Dedifferentiated amniotic fluid mesenchymal stem cell (primary cell): ENCODE data around the gene NCBP3.
"Not testable (repeated sequence)": the region's sequence is repeated elsewhere in the genome, so short reads cannot be mapped to it uniquely, and the experiment has no call there.

ENCODE experiments used
- DNase-seq: peaks from one replicate; pipeline ENCODE4 v3.0.0-alpha.2; 2016; ENCODE audit errors: extremely low spot score

The NCBP3 gene

DNA sequence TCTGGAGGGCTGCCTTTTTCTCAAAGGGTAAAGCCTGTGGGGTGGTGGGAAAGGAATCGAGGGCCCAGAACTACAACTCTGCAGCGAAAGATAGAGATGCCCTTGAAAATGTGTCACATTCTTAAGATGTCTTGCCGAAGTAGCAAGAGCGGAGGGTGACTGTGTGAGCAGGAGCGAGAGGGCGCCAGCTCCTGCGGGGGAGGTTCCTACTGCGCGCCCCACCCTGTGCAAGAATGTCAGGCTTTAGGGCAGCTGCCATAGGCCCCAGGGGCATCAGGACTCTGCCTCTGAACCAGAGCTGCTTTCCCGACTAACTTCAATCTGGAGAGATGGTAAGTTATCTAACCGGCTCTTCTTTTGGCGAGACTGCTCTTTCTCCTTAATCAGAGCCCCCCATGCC lies 33.3 kb downstream of the NCBP3 start:
- DNase-seq, result no peak

DNA sequence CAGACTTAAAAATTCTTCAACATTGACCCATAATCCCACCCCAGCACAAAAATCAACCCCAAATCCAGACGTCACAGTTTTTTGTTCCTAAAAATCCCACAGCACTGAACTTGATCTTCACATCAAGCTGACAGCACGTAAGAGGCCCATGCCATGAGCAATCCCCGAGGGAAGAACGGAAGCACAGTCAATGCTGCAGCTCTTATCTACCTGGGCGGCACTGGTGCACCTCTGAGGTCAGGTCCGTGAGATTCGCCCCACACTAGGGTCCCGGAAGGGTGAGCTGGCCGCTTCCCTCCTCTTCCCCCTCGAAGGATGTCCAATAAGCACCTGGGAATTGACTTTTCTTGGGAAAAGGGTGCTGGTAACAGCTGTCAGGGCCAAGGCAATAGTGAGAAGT lies 33.8 kb downstream of the NCBP3 start:
- no peak for DNase-seq

DNA sequence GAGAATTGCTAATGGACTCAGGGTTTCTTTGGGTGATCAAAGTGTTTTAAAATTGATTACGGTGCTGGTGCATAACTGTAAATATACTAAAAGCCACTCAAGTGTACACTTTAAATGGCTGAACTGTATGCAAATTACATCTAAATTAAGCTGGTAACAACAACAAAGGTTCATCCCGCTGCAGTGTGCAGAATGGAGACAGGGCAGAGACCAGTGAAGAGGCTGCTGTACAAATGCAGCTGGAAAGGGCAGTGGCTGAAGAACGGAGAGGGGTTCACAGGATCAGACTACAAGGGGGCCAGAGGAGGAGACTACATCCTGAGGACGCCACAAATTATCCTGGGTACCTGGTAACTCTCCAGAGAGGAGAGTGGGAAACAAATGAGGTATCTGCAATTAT lies 36.0 kb downstream of the NCBP3 start:
- DNase-seq, result no peak

DNA sequence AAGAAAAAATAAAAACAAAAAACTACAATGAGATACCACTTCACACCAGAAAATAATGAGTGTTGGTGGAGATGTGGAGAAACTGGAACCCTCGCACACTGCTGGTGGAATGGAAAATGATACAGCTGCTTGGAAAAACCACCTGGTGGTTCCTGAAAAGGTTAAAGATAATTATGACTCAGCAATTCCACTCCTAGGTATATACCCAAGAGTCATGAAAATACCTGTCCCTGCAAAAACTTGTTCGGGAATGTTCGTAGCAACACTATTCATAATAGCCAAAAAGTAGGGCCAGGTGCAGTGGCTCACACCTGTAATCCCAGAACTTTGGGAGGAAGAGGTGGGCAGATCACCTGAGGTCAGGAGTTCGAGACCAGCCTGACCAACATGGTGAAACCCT lies 36.9 kb downstream of the NCBP3 start:
- DNase-seq, result no peak

DNA sequence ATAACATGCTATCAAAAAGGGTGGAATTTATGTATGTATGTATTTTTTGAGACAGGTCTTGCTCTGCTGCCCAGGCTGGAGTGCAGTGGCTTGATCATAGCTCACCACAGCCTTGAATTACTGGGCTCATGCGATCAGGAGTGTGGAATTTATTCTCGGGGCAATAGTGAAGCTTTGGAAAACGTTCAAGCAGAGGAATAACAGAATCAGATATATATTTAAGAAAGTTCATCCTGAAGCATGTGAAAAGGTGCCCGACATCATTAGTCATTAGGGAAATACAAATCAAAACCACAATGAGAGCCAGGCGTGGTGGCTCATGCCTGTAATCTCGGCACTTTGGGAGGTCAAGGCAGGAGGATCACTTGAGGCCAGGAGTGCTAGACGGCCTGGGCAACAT lies 37.3 kb downstream of the NCBP3 start:
- no peak for DNase-seq

DNA sequence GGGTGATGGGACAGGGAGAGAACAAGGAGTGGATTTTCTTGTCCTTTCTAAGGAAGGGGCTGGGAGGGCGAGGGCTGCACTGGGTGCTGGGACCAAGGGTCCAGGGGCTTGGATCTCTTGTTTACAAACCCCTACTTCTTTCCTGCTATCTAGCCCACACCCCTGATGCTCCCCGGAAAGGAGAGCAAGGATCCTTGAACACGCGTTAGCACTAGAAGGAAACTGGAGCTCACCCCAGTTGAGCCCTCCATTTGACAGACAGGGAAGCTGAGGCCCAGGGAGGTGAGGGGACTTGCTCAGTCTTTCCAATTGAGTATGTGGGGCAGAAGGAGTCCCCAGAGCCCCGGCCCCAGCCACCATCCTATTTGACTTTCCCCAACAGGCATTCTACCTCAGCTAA lies 40.5 kb downstream of the NCBP3 start:
- DNase-seq, result no peak

DNA sequence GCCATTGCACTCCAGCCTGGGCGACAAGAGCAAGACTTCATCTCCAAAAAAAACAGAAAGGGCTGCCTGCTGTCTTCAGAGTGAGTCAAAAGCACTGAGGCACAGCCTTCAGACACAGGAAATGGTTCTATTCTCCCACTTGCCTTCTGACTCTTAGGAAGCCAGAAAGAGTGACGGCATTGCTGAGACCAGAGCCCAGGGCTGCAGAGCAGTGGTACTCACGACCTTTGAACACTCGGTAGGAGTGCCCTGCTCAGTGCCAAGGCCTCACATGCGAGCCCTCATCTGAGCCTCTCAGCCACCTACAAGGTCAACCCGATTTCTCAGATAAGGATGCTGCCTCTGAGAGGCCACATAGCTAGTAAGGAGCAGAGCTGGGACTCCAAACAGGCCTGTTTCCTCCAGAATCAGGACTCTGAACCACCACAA lies 41.5 kb downstream of the NCBP3 start:
- no peak for DNase-seq

DNA sequence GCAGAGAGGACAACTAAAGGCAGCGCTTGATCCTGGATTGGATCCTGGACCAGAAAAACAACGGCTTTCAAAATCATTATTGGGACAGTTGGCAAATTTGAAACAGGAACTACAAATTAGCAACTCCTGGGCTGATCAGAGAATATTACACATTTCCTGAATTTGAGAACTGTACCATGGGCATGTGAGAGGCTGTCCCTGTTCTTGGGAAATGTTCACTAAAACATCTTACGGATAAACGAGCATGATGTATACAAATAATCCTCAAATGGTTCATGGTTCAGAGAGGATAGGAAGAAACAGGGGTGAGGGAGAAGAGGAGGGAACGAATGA lies 42.8 kb downstream of the NCBP3 start:
- DNase-seq, result no peak

DNA sequence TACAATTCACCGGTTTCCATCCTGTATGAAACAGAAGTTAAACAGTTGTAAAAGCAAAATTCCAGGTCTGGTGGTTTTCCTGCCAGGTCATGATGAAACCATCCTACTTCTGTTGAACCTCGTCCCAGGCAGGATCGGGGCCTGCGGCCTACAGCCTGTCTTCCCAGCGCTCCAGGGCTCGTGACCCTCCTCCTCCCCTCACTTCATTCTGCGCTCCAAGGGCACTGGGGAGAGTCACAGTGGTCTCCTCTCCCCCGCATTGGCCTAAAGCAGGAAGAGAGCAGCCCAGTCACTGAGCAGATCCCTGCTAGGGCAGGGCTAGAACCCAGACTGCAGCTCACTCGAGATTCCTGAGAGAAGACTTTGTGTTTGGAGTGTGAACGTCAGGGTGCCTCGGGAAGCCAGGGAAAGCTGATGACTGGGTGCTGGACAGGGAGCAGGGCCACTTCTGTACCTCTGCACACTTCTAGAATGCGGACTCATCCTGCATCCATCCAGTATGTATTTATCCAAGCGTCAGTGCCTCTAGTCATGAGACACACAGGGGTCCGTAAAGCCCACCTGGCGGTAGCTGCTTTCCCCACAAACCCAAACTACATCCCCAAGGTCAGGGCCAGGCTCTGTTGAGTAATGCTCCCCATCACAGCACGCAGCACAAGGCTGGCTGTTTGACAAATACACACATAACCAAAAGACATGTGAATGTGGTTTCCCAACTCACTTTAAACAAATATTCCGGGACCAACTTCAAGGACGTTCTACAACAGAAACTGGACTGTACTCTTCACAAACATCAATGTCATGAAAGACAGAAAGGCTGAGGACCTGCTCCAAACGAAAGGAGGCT lies 43.4 kb downstream of the NCBP3 start:
- DNase-seq, result peak; percentile 47

DNA sequence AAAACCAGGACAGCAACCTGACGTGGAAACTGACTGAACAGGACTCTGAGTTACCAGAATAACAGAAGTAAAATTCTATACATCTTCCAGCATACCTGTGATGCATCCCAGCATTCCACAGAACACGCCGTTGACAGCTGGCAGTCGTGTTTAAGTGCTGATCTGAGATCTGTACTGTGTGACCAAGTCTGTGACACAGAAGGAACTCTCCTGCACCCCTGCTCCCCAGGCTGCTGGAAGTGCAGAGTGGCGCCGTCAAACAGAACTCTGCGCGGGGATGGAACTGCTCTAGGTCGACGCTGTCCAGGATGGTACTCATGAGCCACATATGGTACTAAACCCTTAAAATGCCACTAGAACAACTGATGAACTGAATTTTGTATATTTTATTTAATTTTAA lies 44.3 kb downstream of the NCBP3 start:
- DNase-seq, result no peak

DNA sequence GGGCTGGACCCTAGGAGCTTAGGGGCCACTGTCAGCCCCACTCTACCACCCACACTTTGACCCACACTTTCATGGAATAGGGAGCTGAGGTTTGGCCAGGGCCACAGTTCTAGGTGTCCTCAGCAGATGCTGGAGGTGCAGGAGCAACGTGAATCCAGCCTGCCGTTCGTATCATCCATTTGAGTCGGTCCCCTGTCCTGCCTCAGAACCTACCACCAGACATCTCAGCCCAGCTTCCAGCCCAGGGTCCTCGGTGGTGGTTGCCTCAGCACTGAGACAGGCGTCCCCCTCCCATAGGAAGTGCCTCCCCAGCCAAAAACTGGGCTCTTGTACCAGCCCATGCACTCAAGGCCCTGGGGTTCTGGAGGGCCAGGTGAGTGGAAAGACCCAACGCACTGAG lies 44.7 kb downstream of the NCBP3 start:
- no peak for DNase-seq

DNA sequence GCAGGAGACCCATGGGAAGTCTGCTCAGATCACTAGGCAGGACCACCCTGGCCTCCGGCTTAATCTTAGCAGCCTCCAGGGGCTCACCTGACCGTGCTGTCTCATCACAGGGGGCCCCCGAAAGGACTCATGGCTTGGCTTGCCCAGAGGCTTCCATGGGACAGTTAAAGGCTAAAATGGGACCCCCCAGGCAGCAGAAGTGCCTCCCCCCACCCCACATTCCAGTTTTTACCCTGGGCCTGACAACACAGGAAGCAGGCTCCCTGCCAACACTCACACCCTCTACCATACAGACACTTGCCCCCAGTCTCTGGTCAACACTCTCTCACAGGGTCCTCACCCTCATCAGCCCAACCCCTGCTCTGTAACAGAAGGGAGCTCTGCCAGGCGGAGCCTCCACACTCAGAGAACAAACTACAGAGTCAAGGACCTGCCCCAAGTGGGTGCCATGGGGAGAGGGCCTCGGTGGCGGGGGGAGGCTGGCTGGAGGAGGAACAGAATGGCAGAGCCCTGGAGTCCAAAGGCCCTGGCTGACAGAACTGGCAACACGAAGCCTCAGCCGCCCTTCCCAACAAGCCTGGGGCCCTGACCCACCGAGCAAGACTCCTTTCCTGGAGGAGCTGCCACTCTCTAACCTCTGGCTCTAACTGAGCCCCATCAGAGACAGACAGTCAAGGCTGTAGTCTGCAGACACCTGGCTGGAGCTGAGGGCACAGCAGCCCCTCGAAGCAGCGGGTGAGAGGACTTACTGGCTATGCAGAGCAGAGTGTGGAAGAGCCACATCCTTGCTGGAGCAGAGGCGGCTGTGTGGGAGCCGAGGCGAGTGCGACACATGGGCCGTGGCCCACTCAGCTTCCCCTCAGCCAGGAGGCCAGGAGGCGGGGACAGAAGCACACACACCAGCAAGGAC lies 45.4 kb downstream of the NCBP3 start, which contains the start of gene ITGAE:
Gene ITGAE, minus strand, starts transcription at position 827 of the 910 bp plus-strand sequence. Its CDS starts 44 bp downstream, at position 783.
- no peak for DNase-seq

DNA sequence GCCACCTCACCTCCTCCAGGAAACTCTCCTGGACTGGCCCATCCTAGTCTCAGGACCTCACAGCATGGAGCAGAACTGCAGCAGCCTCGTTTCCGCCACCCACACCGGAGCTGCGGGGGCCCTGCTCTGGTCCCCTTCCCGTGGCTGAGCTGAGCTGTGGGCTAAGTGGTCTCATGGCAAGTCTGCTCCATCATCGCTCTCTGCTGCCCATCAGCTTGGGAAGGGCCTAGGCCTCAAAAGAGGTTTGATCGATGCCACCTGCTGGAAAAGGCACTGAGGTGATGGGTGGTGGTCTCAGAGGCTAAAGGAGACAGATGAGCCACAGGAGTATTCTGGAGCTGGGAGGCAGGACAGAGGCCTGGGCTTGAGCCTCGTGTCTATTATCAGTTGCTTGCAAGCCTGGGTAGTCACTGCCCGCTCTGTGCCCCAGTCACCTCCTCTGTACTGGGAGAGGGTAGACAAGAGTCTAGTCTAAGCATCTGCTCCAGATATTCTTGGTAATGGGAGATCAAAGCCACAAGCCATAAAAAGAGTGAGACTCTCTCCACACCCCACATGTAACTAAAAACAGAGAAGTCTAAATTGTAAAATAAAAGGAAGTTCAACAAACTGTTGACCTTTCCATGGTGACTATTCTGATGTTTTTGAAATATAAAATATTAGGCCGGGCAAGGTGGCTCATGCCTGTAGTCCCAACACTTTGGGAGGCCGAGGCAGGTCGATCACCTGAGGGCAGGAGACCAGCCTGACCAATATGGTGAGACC lies 46.7 kb downstream of the NCBP3 start:
- DNase-seq, result no peak

DNA sequence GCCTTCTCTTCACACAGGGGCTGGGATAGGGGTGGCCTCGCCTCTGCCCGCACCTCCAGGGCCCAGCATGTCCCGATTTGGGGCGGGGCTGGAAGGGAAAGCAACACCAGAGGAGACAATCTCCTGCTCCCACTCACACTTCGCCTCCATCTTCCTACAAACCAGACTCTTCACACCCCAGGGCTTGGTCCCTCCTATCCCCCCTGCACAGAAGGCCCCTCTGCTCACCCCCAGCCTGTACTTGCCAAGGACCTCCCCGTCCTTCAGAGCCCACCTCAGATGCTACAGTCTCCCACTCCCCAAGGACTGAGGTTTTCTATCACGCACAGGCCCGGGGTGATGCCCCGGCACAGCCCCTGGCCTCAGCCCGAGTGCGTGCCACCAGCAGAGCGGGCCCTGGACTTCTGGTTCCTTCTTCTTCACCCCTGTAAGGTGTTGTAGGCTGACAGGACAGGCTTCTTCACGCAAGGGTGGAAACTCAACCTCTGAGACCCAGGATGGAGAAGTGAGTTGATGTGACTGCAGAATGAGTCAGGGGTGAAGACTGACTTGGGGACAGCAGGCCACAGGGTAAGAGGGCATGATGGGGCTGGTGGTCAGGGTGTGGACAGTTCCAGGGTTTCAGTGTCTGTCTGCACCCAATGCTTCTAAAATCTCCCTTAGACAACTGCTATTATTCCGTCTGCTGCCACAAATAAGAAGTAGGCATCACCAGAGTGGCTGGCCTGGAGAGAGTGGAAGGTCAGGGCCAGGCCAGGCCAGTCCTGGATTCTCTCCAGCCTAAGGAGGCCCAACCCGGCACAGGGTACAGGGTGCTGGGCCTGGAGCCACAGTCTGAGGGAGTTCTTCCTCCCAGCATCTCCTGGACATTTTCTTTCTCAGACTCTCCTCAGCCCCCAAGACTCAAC lies 47.5 kb downstream of the NCBP3 start:
- DNase-seq, result no peak

DNA sequence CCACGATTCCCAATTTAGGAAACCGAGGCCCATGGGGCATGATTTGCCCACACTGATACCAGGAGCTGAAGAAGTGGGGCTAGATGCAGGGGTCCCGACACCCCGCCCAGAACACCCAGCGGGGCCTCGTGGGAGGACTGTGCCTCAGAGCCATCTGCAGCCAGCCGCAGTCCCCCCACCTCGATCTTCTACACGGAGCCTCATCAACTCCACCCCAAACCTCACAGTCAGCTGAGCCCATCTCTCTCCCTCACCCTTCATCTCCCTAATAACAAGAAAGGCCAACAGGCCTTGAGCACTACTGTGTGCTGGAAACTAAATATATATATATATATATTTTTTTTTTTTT lies 49.2 kb downstream of the NCBP3 start:
- no peak for DNase-seq

DNA sequence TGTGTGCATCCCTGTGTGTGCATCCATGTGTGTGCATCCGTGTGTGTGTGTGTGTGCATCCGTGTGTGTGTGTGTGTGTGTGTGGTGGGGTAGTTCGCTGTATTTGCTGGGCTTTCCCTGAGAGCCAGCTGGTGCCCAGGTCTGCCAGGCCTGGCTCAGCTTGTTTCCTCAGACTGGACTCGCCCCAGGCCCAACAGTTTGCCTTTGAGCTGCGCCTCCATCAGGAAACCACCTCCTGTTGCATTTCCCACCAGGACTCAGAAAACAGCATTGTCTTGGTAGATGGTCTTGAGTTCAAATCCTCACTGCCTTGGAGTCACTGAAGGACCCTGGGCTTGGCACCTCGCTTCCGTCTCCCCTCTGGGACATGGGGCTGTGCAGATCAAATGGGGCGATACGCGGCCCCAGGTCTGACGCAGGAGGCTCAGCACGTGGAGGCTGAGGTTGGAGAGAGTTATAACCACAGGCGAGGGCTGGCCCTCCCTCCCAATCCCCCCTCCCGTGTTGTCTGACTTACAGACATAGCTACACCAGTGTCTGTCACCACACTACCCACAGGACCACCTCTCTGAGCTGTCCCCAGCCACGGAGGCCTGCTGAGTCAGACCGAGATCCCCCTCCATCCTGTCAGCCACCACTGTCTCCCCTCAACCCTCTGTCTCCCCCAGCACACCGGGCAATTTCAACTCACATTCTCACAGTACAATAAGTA lies 49.8 kb downstream of the NCBP3 start:
- DNase-seq, result no peak

DNA sequence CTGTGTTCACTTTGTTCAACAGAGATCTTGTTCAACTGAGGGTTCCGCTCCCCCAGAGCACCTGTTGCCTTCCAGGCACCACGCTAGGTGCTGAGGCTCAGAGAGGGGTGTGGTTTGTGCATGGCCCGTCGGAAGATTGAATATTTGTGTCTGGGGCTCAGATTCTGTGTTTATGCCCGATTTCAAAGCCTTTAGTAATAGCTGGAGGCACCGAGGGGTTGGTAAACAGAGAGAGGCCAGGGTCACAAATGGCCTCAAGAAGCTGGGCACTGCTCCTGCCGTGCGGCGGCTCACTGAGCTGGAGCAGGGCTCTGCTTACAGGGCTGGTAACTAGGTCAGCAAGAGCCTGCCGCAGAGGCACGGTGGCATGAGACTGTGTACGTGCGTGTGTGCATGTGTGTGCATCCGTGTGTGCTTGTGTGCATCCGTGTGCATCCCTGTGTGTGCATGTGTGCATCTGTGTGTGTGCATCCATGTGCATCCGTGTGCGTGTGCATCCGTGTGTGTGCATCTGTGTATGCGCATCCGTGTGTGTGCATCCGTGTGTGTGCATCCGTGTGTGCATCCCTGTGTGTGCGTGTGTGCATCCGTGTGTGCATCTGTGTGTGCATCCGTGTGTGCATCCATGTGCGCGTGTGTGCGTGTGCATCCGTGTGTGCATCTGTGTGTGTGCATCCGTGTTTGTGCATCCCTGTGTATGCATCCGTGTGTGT lies 50.5 kb downstream of the NCBP3 start:
- no peak for DNase-seq

DNA sequence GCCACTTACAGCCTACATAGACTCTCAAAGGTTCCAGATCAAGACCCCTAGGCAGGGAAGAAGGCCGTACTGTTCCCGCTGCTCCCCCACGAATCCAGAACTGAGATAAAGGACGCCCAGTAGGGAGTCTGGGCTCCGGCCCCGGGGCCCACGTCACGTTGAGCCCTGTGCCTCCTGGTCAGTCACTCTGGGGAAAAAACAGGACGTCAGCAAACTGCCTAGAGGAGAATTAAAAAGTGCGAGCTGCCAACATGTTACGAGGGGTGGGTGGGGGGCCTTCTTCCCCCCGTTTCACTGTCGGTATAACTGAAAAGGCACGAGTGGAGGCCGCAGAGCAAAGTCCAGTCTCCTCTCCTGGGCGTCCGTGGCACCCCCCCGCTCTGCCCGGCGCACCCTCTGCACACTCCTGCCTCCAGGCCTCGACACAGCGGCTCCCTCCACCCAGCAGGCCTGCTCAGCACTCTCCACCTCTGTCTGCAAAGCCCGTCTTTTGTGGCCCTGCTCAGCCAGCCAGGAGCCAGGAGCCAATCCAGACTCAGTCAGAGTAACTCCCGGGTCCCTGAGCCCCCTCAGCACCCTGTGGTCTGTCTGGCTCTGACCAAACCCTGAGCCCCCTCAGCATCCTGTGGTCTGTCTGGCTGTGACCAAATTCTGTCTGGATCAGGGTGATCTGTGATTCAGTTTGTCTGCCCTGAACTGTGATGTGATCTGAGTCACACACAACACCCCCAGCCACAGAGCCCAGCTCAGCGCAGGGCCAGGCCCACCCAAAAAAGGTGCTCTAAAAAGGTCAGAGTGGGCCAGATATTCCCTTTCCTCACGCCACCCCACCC lies 51.3 kb downstream of the NCBP3 start:
- DNase-seq, result no peak

DNA sequence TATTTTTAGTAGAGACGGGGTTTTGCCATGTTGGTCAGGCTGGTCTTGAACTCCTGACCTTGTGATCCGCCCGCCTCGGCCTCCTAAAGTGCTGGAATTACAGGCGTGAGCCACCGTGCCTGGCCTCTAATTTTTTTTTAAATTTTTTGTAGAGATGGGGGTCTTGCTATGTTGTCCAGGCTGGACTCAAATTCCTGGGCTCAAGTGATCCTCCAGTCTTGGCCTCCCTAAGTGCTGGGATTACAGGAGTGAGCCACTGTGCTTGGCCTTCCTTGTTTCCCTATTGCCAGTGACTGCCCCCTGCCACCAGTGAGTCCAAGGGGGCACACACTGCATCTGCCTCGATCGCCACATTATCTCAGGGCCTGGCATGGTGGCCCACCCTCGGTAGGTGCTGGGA lies 51.9 kb downstream of the NCBP3 start:
- DNase-seq, result not testable (repeated sequence)
